Stimulated activated CD4-positive, alpha-beta T cell treated with anti-CD3 and anti-CD28 coated beads, Interleukin-15, amount 100 ng/mL, for 1 hour (primary cell): ENCODE data around the gene NFIA.

Source experiments
- DNase-seq, 2 donors: peaks; one replicate each; pipeline ENCODE4 v3.0.0-alpha.2; 2020; ENCODE audit warnings: low read depth in 1 of 2, low spot score in 1 of 2

Gene NFIA

GRCh38 chr1:61353797-61354406, 271.5 kb downstream of the NFIA start:
- no peak for DNase-seq

GRCh38 chr1:61356016-61356415, 273.7 kb downstream of the NFIA start:
- DNase-seq, result no peak

GRCh38 chr1:61356995-61357394, 274.6 kb downstream of the NFIA start:
- DNase-seq, result no peak

- no peak for DNase-seq
Observed at GRCh38 chr1:61357539-61357938, 275.2 kb downstream of the NFIA start.

GRCh38 chr1:61358770-61359455, 276.6 kb downstream of the NFIA start:
- no peak for DNase-seq

- DNase-seq, result no peak
Observed at GRCh38 chr1:61361931-61362330, 279.6 kb downstream of the NFIA start.

- DNase-seq, result no peak
Observed at GRCh38 chr1:61362351-61362750, 280.0 kb downstream of the NFIA start.

GRCh38 chr1:61368366-61368765, 286.0 kb downstream of the NFIA start:
- DNase-seq, result no peak

- no peak for DNase-seq
Observed at GRCh38 chr1:61368876-61369275, 286.5 kb downstream of the NFIA start.

GRCh38 chr1:61370177-61370912, 288.0 kb downstream of the NFIA start:
- no peak for DNase-seq

- DNase-seq, result no peak
Observed at GRCh38 chr1:61370913-61371279, 288.5 kb downstream of the NFIA start.

- no peak for DNase-seq
Observed at GRCh38 chr1:61372944-61373343, 290.6 kb downstream of the NFIA start.

- DNase-seq, result no peak
Observed at GRCh38 chr1:61374156-61374555, 291.8 kb downstream of the NFIA start.

- no peak for DNase-seq
Observed at GRCh38 chr1:61375082-61375880, 292.9 kb downstream of the NFIA start.

- no peak for DNase-seq
Observed at GRCh38 chr1:61376151-61376550, 293.8 kb downstream of the NFIA start.

GRCh38 chr1:61377242-61377958, 295.0 kb downstream of the NFIA start:
- DNase-seq, result no peak

GRCh38 chr1:61378494-61379180, 296.3 kb downstream of the NFIA start:
- DNase-seq, result no peak

- DNase-seq, result no peak
Observed at GRCh38 chr1:61379693-61380092, 297.3 kb downstream of the NFIA start.

- no peak for DNase-seq
Observed at GRCh38 chr1:61380561-61380960, 298.2 kb downstream of the NFIA start.

GRCh38 chr1:61386323-61386722, 304.0 kb downstream of the NFIA start:
- DNase-seq, result no peak
